GM10266 (cell line): ENCODE results near the gene PGF.

Experiments
- DNase-seq: peaks from one replicate; pipeline ENCODE4 v3.0.0; 2012; ENCODE audit errors: extremely low spot score
- TF ChIP-seq, protein P1 (sequence below): IDR thresholded peaks from 2 replicates; pipeline ENCODE4 v1.5.1; 2012; ENCODE audit warnings: mild to moderate bottlenecking, low read depth; ENCODE audit not compliant: control insufficient read depth, insufficient read depth; ENCODE audit errors: missing control alignments

Gene PGF

GRCh38 chr14:74954947-74955228 lies 509 bp downstream of the PGF start:
- DNase-seq, result no peak
- TF ChIP-seq, protein P1, sequence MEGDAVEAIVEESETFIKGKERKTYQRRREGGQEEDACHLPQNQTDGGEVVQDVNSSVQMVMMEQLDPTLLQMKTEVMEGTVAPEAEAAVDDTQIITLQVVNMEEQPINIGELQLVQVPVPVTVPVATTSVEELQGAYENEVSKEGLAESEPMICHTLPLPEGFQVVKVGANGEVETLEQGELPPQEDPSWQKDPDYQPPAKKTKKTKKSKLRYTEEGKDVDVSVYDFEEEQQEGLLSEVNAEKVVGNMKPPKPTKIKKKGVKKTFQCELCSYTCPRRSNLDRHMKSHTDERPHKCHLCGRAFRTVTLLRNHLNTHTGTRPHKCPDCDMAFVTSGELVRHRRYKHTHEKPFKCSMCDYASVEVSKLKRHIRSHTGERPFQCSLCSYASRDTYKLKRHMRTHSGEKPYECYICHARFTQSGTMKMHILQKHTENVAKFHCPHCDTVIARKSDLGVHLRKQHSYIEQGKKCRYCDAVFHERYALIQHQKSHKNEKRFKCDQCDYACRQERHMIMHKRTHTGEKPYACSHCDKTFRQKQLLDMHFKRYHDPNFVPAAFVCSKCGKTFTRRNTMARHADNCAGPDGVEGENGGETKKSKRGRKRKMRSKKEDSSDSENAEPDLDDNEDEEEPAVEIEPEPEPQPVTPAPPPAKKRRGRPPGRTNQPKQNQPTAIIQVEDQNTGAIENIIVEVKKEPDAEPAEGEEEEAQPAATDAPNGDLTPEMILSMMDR, result no peak

- TF ChIP-seq, protein P1, result no peak
- DNase-seq, result no peak
These were observed 1.0 kb downstream of the PGF start for GRCh38 chr14:74954232-74954946.

DNA sequence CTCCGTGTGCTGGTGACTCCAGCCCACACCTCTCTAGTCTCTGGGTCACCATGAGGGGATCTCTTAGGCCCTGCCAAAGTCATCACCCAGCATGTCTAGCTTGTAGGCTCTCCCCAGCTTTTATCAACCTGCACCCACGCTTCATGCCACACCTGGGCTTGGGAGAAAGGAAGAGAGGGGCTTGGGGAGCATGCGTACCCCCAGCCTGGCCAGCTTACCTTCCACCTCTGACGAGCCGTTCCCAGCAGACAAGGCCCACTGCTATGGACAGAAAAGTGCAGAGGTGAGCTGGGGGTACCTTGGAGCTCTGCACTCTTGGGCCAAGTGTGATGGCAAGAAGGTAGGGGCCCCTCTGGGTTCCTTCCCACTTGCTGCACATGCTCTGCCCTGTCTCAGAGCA lies 1.7 kb downstream of the PGF start:
- TF ChIP-seq, protein P1, result no peak

DNA sequence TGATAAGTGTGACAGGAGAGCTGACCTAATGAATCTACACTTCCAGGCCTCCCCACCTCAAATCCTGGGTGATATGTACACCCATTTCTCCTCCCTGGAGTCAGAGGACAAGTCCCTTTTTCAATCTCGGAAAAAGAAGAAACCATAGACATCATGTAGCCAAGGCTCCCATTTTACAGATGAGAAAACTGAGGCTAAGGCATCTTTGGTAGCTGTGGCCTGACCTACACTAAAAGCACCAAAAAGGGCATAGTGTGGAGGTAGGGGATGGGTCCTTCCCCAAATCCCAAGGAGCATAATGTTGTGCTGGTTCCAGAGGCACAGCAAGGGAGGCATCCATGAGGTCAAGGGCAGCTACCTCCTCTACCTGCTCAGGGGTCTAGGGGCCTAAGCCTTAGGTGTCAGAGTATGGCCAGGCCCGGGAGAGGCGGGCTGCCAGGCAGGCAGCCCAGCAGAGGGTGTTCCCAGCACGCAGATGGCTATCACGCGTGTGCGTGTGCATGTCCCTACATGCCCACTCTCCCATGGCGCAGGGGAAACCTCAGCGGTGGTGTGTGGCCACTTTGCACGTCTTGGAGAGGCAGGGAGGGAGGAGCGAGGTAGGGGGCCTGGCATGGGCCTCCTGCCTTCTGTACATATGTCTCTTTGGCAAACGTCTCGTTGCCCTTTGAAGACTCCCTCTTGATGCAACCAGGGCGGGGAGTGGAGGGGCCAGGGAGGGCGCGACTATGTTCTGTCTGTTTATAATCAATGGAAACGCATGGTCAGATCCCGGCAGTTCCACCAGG lies 2.5 kb downstream of the PGF start:
- DNase-seq, result no peak
- TF ChIP-seq, protein P1, result no peak

More for the DNA sequence above, 1.7 kb downstream of the PGF start:
- DNase-seq, result no peak

DNA sequence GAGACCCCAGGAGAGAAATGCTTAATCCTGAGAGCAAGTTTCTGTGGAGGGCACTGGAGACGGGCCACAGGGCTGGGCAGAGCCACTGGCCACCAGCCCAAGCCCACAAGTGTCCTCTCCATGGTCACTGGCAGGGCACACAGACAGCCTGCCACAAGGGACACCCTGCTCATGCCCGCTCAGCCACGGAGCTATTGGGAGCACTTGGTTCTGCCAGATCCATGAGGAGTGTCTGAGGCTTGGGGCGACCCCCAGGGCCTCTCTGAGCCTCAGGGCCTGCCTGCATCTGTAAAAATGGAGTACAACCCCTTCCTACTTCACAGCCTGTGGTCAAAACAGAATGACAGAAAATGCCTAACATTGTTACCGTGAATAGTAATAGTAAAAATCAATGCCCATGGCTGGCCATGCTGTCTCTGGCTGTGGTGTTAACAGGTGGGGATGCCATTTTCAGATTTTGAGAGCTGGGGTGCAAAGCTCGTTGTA lies 3.2 kb downstream of the PGF start:
- TF ChIP-seq, protein P1, result no peak
- no peak for DNase-seq

DNA sequence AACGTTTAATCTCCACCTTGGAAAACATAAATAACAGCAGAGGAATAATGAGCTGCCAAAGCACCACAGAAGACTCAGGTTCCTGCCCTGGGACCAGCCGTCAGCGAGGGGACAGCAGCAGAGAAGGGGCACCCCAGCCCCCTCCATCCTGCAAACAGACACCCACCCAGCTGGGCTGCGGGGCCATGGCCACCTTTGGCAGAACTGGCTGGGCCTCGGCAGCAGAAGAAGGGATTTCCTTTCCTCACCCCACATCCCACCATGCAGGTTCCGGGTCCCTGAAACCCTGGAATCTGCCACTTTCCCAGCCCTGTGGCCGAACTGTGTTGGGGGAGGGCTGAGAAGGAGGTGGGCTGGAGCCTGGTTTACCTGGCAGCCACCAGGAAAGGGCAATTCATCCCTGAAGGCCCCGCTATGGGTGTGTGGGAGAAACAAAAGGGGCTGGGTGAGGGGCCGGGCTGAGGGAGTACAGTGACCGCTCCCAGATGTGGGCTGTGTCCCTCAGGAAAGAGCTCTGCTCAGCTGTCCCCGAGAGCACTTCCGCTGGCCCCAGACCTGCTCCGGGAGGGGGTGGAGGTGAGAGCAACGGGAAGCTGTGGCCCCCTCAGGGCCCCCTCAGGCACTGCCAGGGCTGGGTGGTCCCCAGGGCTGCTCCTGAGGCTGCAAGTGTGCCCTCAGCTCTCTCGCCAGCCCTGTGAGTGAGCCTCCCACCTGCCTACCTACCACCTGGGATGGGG lies 3.8 kb downstream of the PGF start:
- TF ChIP-seq, protein P1, result no peak
- DNase-seq, result no peak

DNA sequence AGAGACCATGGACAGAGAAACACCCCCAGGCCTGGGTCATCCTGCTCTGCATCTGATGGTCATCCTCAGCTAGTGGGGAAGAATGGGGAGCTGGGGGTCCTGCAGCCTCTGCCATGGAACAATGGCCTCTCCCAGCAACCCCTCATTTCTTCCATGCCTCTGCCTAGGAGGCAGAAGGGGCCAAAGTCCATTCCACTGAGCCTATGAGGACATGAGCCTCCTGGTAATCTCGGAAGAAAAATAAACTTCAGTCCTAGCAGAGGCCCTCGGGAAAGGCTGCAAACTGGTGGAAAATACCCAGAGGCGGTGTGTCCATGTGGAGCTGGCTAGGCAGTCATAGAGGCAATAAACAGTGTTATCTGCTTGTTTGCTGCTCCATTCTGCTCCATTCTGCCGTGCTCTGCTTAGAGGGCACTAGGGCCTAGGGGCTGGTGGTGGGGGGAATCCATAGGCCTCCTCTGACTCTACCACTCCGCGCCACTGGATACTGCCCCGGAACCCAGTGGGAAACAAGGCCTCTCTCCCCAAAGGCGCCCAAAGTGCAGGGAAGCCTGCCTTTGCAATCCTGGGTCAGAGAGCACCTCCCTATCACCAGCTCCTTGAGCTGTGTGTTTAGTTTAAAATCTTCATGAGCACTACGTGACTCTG lies 4.5 kb downstream of the PGF start:
- TF ChIP-seq, protein P1, result no peak
- no peak for DNase-seq
